CD4-positive, CD25-positive, alpha-beta regulatory T cell (primary cell): ENCODE measurements around the gene ASPN. TPM values are rescaled to one million over a fixed set of nuclear protein-coding genes. Genes with fewer than 3 reads are reported as not detected.
"Not testable (repeated sequence)": the region's sequence is repeated elsewhere in the genome, so short reads cannot be mapped to it uniquely, and the experiment has no call there.

Experiments used
- ATAC-seq, 2 donors: fragments of 150-1000 bp; cut with Tn5 transposase; one replicate each; pipeline ENCODE4 v1.10.0; 2021; ENCODE audit warnings: low read depth in 2 of 2, moderate number of reproducible peaks in 2 of 2, moderate library complexity in 1 of 2
- DNase-seq, 3 donors: peaks; one replicate each; pipeline versions ENCODE4 v3.0.0 to v3.0.0-alpha.2; 2012 to 2022; ENCODE audit warnings: mixed read lengths in 1 of 3
- H3K27ac ChIP-seq: one replicate; pipeline ENCODE4 v1.7.0; 2013; ENCODE audit warnings: mild to moderate bottlenecking, low read length; ENCODE audit not compliant: insufficient read depth, poor library complexity, severe bottlenecking
- H3K27me3 ChIP-seq: one replicate; pipeline ENCODE4 v1.7.0; 2013; ENCODE audit warnings: low read length; ENCODE audit not compliant: control insufficient read depth, insufficient read depth
- H3K36me3 ChIP-seq: one replicate; pipeline ENCODE4 v1.7.0; 2013; ENCODE audit warnings: mild to moderate bottlenecking, low read length, moderate library complexity; ENCODE audit not compliant: control insufficient read depth, insufficient read depth
- H3K4me1 ChIP-seq: 2 replicates; pipeline ENCODE4 v1.7.0; 2013; ENCODE audit warnings: mild to moderate bottlenecking, low read length; ENCODE audit not compliant: insufficient read depth, control insufficient read depth, poor library complexity, severe bottlenecking
- H3K4me3 ChIP-seq: one replicate; pipeline ENCODE4 v1.7.0; 2013; ENCODE audit warnings: low read depth, mild to moderate bottlenecking, low read length, moderate library complexity
- H3K9me3 ChIP-seq, 2 experiments: 1 replicate in 1 of 2; 2 replicates in 1 of 2; pipeline ENCODE4 v1.7.0; 2013; ENCODE audit warnings: low read length in 2 of 2, mild to moderate bottlenecking in 1 of 2, moderate library complexity in 1 of 2; ENCODE audit not compliant: control insufficient read depth in 2 of 2
- H3K27ac Mint-ChIP-seq, 3 donors: one replicate each; pipeline ENCODE4 v1.8.0; 2020 to 2022; ENCODE audit warnings: mild to moderate bottlenecking in 3 of 3, mixed read lengths in 3 of 3, moderate library complexity in 2 of 3
- H3K27me3 Mint-ChIP-seq: one replicate; pipeline ENCODE4 v1.8.0; 2022; ENCODE audit warnings: mild to moderate bottlenecking, mixed read lengths
- H3K36me3 Mint-ChIP-seq: one replicate; pipeline ENCODE4 v1.8.0; 2020; ENCODE audit warnings: mixed read lengths
- H3K4me1 Mint-ChIP-seq, 4 donors: one replicate each; pipeline ENCODE4 v1.8.0; 2020 to 2022; ENCODE audit warnings: mixed read lengths in 4 of 4, mild to moderate bottlenecking in 1 of 4
- H3K4me3 Mint-ChIP-seq, 4 donors: one replicate each; pipeline ENCODE4 v1.8.0; 2020 to 2022; ENCODE audit warnings: mild to moderate bottlenecking in 4 of 4, mixed read lengths in 4 of 4, moderate library complexity in 3 of 4
- H3K9me3 Mint-ChIP-seq, 7 donors: one replicate each; pipeline ENCODE4 v1.8.0; 2020 to 2022; ENCODE audit warnings: mixed read lengths in 7 of 7, mild to moderate bottlenecking in 3 of 7, moderate library complexity in 2 of 7
- polyA plus RNA-seq, 4 donors: library from polyadenylated mRNA; unstranded; fragments of 300-500 nt; fragmentation: Illumina TruSeq; gene quantifications; one replicate each; pipeline ENCODE4 v1.2.3, GENCODE V29; 2021
- total RNA-seq: library from RNA; stranded (reverse); gene quantifications from one replicate; pipeline ENCODE4 v1.2.3, GENCODE V29; 2022

The ASPN gene
- total and polyA plus RNA-seq, 5 donors from 2014 or later, result not detected

- H3K9me3 ChIP-seq, result no peaks in the 10 kb centered on the region
- no peak overlapping the region for H3K27ac Mint-ChIP-seq
- no peak overlapping the region for H3K4me3 Mint-ChIP-seq
- H3K4me1 ChIP-seq, result no peaks in the 10 kb centered on the region
- no peaks in the 10 kb centered on the region for H3K36me3 ChIP-seq
- no peaks in the 10 kb centered on the region for H3K27me3 ChIP-seq
- H3K9me3 Mint-ChIP-seq, result peaks cover 0 to 2% (median 0%) of the 10 kb centered on the region in 7 donors
- H3K27me3 Mint-ChIP-seq, result no peaks in the 10 kb centered on the region
- ATAC-seq, result no peak
- no peak overlapping the region for H3K27ac ChIP-seq
- no peaks in the 10 kb centered on the region for H3K4me1 Mint-ChIP-seq
- DNase-seq, result no peak
- H3K4me3 ChIP-seq, result no peak overlapping the region
- H3K36me3 Mint-ChIP-seq, result no peaks in the 10 kb centered on the region
Observed at GRCh38 chr9:92423612-92424011, 58.7 kb downstream of the ASPN start.

GRCh38 chr9:92422611-92423338 lies 59.5 kb downstream of the ASPN start:
- Histone ChIP-seq H3K27me3 (no peaks in the 10 kb centered on the region), H3K9me3 (no peaks in the 10 kb centered on the region), H3K36me3 (no peaks in the 10 kb centered on the region), H3K4me1 (no peaks in the 10 kb centered on the region), H3K27ac (no peak overlapping the region), H3K4me3 (no peak overlapping the region)
- H3K4me3 Mint-ChIP-seq, result no peak overlapping the region
- H3K27me3 Mint-ChIP-seq, result no peaks in the 10 kb centered on the region
- H3K36me3 Mint-ChIP-seq, result no peaks in the 10 kb centered on the region
- DNase-seq (no peak), ATAC-seq (no peak)
- peaks cover 0 to 2% (median 0%) of the 10 kb centered on the region in 7 donors for H3K9me3 Mint-ChIP-seq
- no peaks in the 10 kb centered on the region for H3K4me1 Mint-ChIP-seq
- no peak overlapping the region for H3K27ac Mint-ChIP-seq

GRCh38 chr9:92414566-92414965 lies 67.7 kb downstream of the ASPN start:
- H3K9me3 Mint-ChIP-seq, result peaks cover 0 to 1% (median 0%) of the 10 kb centered on the region in 7 donors
- no peak overlapping the region for H3K27ac Mint-ChIP-seq
- no peak overlapping the region for H3K27ac ChIP-seq

GRCh38 chr9:92411157-92411556 lies 71.1 kb downstream of the ASPN start:
- H3K9me3 ChIP-seq, H3K27me3 Mint-ChIP-seq, H3K27ac Mint-ChIP-seq, H3K36me3 Mint-ChIP-seq, H3K27me3 ChIP-seq, ATAC-seq, H3K4me3 Mint-ChIP-seq, H3K27ac ChIP-seq, H3K9me3 Mint-ChIP-seq, DNase-seq, H3K36me3 ChIP-seq, H3K4me3 ChIP-seq: not testable (repeated sequence)
- H3K4me1 ChIP-seq, result peaks cover 20% of the 10 kb centered on the region
- H3K4me1 Mint-ChIP-seq, result peaks cover 10 to 22% (median 16%) of the 10 kb centered on the region in 4 donors

More at GRCh38 chr9:92414566-92414965, 67.7 kb downstream of the ASPN start:
- H3K36me3 Mint-ChIP-seq, result no peaks in the 10 kb centered on the region
- Histone ChIP-seq H3K4me1 (peaks cover 3% of the 10 kb centered on the region), H3K27me3 (no peaks in the 10 kb centered on the region), H3K9me3 (no peaks in the 10 kb centered on the region), H3K36me3 (no peaks in the 10 kb centered on the region), H3K4me3 (no peak overlapping the region)
- H3K4me3 Mint-ChIP-seq, result no peak overlapping the region
- peaks cover 0 to 7% (median 2%) of the 10 kb centered on the region in 4 donors for H3K4me1 Mint-ChIP-seq
- no peaks in the 10 kb centered on the region for H3K27me3 Mint-ChIP-seq
- DNase-seq (no peak), ATAC-seq (no peak)

- Mint-ChIP-seq H3K4me3 (no peak overlapping the region), H3K27me3 (no peaks in the 10 kb centered on the region), H3K4me1 (peaks cover 23 to 38% (median 30%) of the 10 kb centered on the region in 4 donors), H3K27ac (peak overlapping the region in 1 of 3 donors; percentile 54), H3K9me3 (peaks cover 0 to 1% (median 0%) of the 10 kb centered on the region in 7 donors), H3K36me3 (no peaks in the 10 kb centered on the region)
- Histone ChIP-seq H3K27me3 (no peaks in the 10 kb centered on the region), H3K27ac (no peak overlapping the region), H3K4me1 (peaks cover 34% of the 10 kb centered on the region), H3K9me3 (no peaks in the 10 kb centered on the region), H3K4me3 (no peak overlapping the region), H3K36me3 (no peaks in the 10 kb centered on the region)
- ATAC-seq (no peak), DNase-seq (no peak)
Observed at GRCh38 chr9:92408747-92409478, 73.4 kb downstream of the ASPN start.

- Mint-ChIP-seq H3K9me3 (peaks cover 0 to 1% (median 0%) of the 10 kb centered on the region in 7 donors), H3K27ac (no peak overlapping the region), H3K27me3 (no peaks in the 10 kb centered on the region), H3K4me3 (no peak overlapping the region), H3K4me1 (peaks cover 28 to 45% (median 37%) of the 10 kb centered on the region in 4 donors), H3K36me3 (no peaks in the 10 kb centered on the region)
- Histone ChIP-seq H3K36me3 (no peaks in the 10 kb centered on the region), H3K9me3 (no peaks in the 10 kb centered on the region), H3K4me3 (no peak overlapping the region), H3K27ac (peak overlapping the region; percentile 51), H3K27me3 (no peaks in the 10 kb centered on the region), H3K4me1 (peaks cover 36% of the 10 kb centered on the region)
- no peak for DNase-seq
- ATAC-seq, result no peak
Observed at GRCh38 chr9:92407818-92408217, 74.5 kb downstream of the ASPN start.

- peak; percentile 3 to 84 (median 55) for DNase-seq
- peaks cover 0 to 1% (median 0%) of the 10 kb centered on the region in 7 donors for H3K9me3 Mint-ChIP-seq
- no peaks in the 10 kb centered on the region for H3K36me3 Mint-ChIP-seq
- H3K27me3 ChIP-seq, result no peaks in the 10 kb centered on the region
- H3K36me3 ChIP-seq, result no peaks in the 10 kb centered on the region
- peaks cover 36% of the 10 kb centered on the region for H3K4me1 ChIP-seq
- peak; percentile 92 to 94 for ATAC-seq
- H3K27me3 Mint-ChIP-seq, result no peaks in the 10 kb centered on the region
- peak overlapping the region; percentile 89 to 95 (median 90) for H3K27ac Mint-ChIP-seq
- H3K4me3 Mint-ChIP-seq, result peak overlapping the region; percentile 68 to 84 (median 78)
- H3K9me3 ChIP-seq, result no peaks in the 10 kb centered on the region
- peak overlapping the region; percentile 51 for H3K27ac ChIP-seq
- H3K4me1 Mint-ChIP-seq, result peaks cover 30 to 50% (median 37%) of the 10 kb centered on the region in 4 donors
- H3K4me3 ChIP-seq, result peak overlapping the region; percentile 78
Observed at GRCh38 chr9:92406477-92406876, 75.8 kb downstream of the ASPN start.
